Sigmoid colon (tissue), 4 donors: ENCODE data around the gene VRK2.

Experiments
- EP300 ChIP-seq, 4 donors: sonication (generic); formaldehyde crosslinking; IDR thresholded peaks; one replicate each; pipeline ENCODE4 v1.6.1; 2017; ENCODE audit warnings: antibody characterized with exemption in 4 of 4
- POLR2A ChIP-seq, 2 donors: fragments of 450-650 bp; IDR thresholded peaks; one replicate each; pipeline ENCODE4 v1.6.1; 2016; ENCODE audit warnings: antibody characterized with exemption in 2 of 2, mild to moderate bottlenecking in 2 of 2, moderate library complexity in 2 of 2
- TF ChIP-seq, protein P1 (sequence below), 4 experiments: fragments of 450-650 bp in 3 of 4; fragments of 200-600 bp in 1 of 4; IDR thresholded peaks; one replicate each; pipeline ENCODE4 v1.5.1; 2016 to 2019; ENCODE audit warnings: antibody characterized with exemption in 4 of 4, mild to moderate bottlenecking in 3 of 4, moderate library complexity in 2 of 4

DNA sequence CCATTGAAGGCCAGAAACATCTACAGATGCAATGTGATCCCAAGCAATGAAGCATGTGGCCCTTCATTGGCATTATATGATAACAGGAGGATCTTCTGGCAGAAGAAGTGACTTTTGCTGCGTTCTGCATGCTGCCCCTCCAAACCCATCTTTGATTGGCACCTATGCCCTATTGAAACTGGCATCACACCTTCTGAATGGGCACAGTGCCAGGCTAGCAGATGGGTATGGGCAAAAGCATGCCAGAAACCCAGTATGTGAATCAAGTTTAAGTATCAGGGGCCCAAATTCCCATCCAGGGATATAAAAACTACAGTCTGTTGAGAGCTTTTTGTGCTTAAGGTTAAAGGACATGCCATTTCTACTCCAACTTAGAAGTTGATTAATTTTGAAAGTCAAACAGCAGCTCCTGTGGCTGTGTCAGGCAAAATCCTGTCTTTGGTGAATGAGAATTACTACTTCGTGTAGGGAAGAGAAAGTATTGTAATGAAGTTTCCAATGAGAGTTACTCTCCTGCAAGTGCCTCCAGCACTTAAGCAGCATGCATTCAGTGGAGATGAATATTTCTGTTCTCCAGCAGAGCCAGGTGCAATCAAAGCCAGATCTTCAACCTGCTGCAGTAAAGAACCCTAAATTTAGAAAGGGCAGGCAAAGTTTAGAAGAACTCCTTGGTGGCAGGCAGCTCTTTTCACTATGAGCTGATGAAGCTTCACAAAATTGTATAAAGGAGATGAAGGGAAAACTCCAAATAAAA, 8.6 kb downstream of the VRK2 start:
- TF ChIP-seq POLR2A (IDR thresholded peaks at IDR 0.05), result no peak
- TF ChIP-seq, protein P1, sequence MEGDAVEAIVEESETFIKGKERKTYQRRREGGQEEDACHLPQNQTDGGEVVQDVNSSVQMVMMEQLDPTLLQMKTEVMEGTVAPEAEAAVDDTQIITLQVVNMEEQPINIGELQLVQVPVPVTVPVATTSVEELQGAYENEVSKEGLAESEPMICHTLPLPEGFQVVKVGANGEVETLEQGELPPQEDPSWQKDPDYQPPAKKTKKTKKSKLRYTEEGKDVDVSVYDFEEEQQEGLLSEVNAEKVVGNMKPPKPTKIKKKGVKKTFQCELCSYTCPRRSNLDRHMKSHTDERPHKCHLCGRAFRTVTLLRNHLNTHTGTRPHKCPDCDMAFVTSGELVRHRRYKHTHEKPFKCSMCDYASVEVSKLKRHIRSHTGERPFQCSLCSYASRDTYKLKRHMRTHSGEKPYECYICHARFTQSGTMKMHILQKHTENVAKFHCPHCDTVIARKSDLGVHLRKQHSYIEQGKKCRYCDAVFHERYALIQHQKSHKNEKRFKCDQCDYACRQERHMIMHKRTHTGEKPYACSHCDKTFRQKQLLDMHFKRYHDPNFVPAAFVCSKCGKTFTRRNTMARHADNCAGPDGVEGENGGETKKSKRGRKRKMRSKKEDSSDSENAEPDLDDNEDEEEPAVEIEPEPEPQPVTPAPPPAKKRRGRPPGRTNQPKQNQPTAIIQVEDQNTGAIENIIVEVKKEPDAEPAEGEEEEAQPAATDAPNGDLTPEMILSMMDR (IDR thresholded peaks at IDR 0.05), result no peak
- no peak for TF ChIP-seq EP300 (IDR thresholded peaks at IDR 0.05)
